Measurements from ENCODE around the gene TBC1D2.

GRCh38 chr9:98295824-98296223 is 40.4 kb upstream of the TBC1D2 start:
- no peak for TF ChIP-seq CTCF (IDR thresholded peaks at IDR 0.05; ENCODE audit: low read depth, low read length, missing input control)
- no peak for TF ChIP-seq SP1 (IDR thresholded peaks at IDR 0.05)
- no peak for TF ChIP-seq MAX (IDR thresholded peaks at IDR 0.05)
- TF ChIP-seq RAD21 (IDR thresholded peaks at IDR 0.05): no peak
- TF ChIP-seq GABPA (IDR thresholded peaks at IDR 0.05 in 1 of 2, conservative IDR thresholded peaks at IDR 0.05 in 1 of 2): no peak
- TF ChIP-seq JUND (IDR thresholded peaks at IDR 0.05): no peak
- no peak for TF ChIP-seq REST (IDR thresholded peaks at IDR 0.05)
- no peak for TF ChIP-seq FOXA1 (IDR thresholded peaks at IDR 0.05)
- TF ChIP-seq TAF1 (conservative IDR thresholded peaks at IDR 0.05): no peak

Data from liver (tissue), 3 donors.